ENCODE data around the gene BEND7. TPM values are rescaled to one million over a fixed set of nuclear protein-coding genes. Genes with fewer than 3 reads are reported as not detected.

The BEND7 gene
- total and polyA plus RNA-seq, 2 of the 13 experiments (the other 11 are each of a cell fraction or from before 2014, with no cell fraction given), result 14.1 to 17.1 TPM

GRCh38 chr10:13502380-13502779 lies 26.4 kb downstream of the BEND7 start:
- no peak overlapping the region for H2AFZ ChIP-seq (ENCODE audit: low read length)
- peaks cover 6 to 21% of the 10 kb centered on the region in 2 experiments; a peak in 4 of 5 replicates for H3K36me3 ChIP-seq (replicated peaks in 1 of 2; ENCODE audit: control insufficient read depth in 1 of 2, insufficient read depth in 2 of 2, low read length in 2 of 2)
- FAIRE-seq (no peak), DNase-seq (ENCODE audit: low spot score) (no peak), ATAC-seq (no peak)
- H3K27me3 ChIP-seq (ENCODE audit: control insufficient read depth in 1 of 2, insufficient read depth in 2 of 2, low read length in 2 of 2), result no peaks in the 10 kb centered on the region
- H3K4me3 ChIP-seq (replicated peaks in 1 of 3; ENCODE audit: insufficient read depth in 1 of 3, low read depth in 2 of 3, low read length in 3 of 3), result no peak overlapping the region
- 96% methylated on average over 9 of the region's 9 CpGs for WGBS (ENCODE audit: low lambda C conversion rate)
- in situ Hi-C loops (cut with HindIII; ENCODE audit: extremely low pct_ligation_motif_present, low pct_unique_long_range_greater_than_20kb) (no loop called here), intact Hi-C loops (cut with micrococcal nuclease; ENCODE audit: unreplicated experiment) (no loop called here)
- no peak overlapping the region for H3K27ac ChIP-seq (ENCODE audit: extremely low read length, insufficient read depth, low read length)
- no peak overlapping the region for H3K4me2 ChIP-seq (ENCODE audit: low read depth, low read length)
- TF ChIP-seq ZNF816 (CRISPR knock-in tag; IDR thresholded peaks at IDR 0.05; ENCODE audit: borderline replicate concordance), result no peak
- no peak for TF ChIP-seq ZNF589 (CRISPR knock-in tag; conservative IDR thresholded peaks at IDR 0.05)
- peak; percentile 100 for TF ChIP-seq MAFF (IDR thresholded peaks at IDR 0.05; ENCODE audit: low read depth, low read length)
- TF ChIP-seq BRD4 (CRISPR knock-in tag; IDR thresholded peaks at IDR 0.05), result no peak
- TF ChIP-seq, protein P1, sequence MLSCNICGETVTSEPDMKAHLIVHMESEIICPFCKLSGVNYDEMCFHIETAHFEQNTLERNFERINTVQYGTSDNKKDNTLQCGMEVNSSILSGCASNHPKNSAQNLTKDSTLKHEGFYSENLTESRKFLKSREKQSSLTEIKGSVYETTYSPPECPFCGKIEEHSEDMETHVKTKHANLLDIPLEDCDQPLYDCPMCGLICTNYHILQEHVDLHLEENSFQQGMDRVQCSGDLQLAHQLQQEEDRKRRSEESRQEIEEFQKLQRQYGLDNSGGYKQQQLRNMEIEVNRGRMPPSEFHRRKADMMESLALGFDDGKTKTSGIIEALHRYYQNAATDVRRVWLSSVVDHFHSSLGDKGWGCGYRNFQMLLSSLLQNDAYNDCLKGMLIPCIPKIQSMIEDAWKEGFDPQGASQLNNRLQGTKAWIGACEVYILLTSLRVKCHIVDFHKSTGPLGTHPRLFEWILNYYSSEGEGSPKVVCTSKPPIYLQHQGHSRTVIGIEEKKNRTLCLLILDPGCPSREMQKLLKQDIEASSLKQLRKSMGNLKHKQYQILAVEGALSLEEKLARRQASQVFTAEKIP (CRISPR knock-in tag; IDR thresholded peaks at IDR 0.05; ENCODE audit: borderline replicate concordance), result no peak
- peak; percentile 99 to 100 for TF ChIP-seq MAFK (conservative IDR thresholded peaks at IDR 0.05 in 1 of 2, IDR thresholded peaks at IDR 0.05 in 1 of 2; ENCODE audit: low read length in 2 of 2)
- TF ChIP-seq NCOA1 (CRISPR knock-in tag; IDR thresholded peaks at IDR 0.05), result no peak
- no peak for TF ChIP-seq ZNF615 (CRISPR knock-in tag; IDR thresholded peaks at IDR 0.05; ENCODE audit: borderline replicate concordance)
- TF ChIP-seq, protein P2, sequence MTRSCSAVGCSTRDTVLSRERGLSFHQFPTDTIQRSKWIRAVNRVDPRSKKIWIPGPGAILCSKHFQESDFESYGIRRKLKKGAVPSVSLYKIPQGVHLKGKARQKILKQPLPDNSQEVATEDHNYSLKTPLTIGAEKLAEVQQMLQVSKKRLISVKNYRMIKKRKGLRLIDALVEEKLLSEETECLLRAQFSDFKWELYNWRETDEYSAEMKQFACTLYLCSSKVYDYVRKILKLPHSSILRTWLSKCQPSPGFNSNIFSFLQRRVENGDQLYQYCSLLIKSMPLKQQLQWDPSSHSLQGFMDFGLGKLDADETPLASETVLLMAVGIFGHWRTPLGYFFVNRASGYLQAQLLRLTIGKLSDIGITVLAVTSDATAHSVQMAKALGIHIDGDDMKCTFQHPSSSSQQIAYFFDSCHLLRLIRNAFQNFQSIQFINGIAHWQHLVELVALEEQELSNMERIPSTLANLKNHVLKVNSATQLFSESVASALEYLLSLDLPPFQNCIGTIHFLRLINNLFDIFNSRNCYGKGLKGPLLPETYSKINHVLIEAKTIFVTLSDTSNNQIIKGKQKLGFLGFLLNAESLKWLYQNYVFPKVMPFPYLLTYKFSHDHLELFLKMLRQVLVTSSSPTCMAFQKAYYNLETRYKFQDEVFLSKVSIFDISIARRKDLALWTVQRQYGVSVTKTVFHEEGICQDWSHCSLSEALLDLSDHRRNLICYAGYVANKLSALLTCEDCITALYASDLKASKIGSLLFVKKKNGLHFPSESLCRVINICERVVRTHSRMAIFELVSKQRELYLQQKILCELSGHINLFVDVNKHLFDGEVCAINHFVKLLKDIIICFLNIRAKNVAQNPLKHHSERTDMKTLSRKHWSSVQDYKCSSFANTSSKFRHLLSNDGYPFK (CRISPR knock-in tag; IDR thresholded peaks at IDR 0.05; ENCODE audit: borderline replicate concordance), result no peak
- TF ChIP-seq ZNF552 (CRISPR knock-in tag; IDR thresholded peaks at IDR 0.05; ENCODE audit: borderline replicate concordance), result no peak
- TF ChIP-seq SAFB2 (CRISPR knock-in tag; IDR thresholded peaks at IDR 0.05; ENCODE audit: borderline replicate concordance, low read depth), result no peak
- no peak for TF ChIP-seq ARNT2 (CRISPR knock-in tag; IDR thresholded peaks at IDR 0.05; ENCODE audit: low read depth)
- H4K20me1 ChIP-seq (ENCODE audit: insufficient read depth, low read length), result 0 out of 2 replicates have a peak, but pooled peaks cover 4% of the 10 kb centered on the region
- ChIA-PET CTCF (ENCODE audit: low intra/inter-chr PET ratio, low total read pairs) (no interaction called here), POLR2A (no interaction called here)
- no peak overlapping the region for H3K9ac ChIP-seq (ENCODE audit: insufficient read depth, low read depth, low read length)
- H3K79me2 ChIP-seq (ENCODE audit: insufficient read depth, low read length), result no peaks in the 10 kb centered on the region
- BruUV-seq (replicated peaks), result no TSS peak
- H3K4me1 ChIP-seq (ENCODE audit: insufficient read depth, low read length), result peaks cover 16% of the 10 kb centered on the region
- H3K9me3 ChIP-seq (ENCODE audit: low read length), result no peaks in the 10 kb centered on the region

Measured in HepG2 (cell line).